ENCODE data around the gene DNAH8. TPM values are rescaled to one million over a fixed set of nuclear protein-coding genes. Genes with fewer than 3 reads are reported as not detected.

Gene DNAH8
- polyA plus RNA-seq, 3 donors = not detected

- no peaks in the 10 kb centered on the region for H3K36me3 ChIP-seq (replicated peaks in 1 of 2; ENCODE audit: control insufficient read depth in 1 of 2, insufficient read depth in 2 of 2, low read length in 2 of 2)
- H3K4me3 ChIP-seq (replicated peaks in 1 of 3; ENCODE audit: low read depth in 2 of 3, low read length in 3 of 3) = no peak overlapping the region
- DNase-seq = no peak
- H3K4me3 Mint-ChIP-seq = no peak overlapping the region
- H2AFZ ChIP-seq (ENCODE audit: insufficient read depth, low read depth, low read length, poor library complexity, severe bottlenecking) = no peak overlapping the region
- TF ChIP-seq CTCF (IDR thresholded peaks at IDR 0.05) = no peak
- H3K9me3 ChIP-seq (replicated peaks in 1 of 2; ENCODE audit: control insufficient read depth in 1 of 2, insufficient read depth in 1 of 2, low read length in 2 of 2) = no peaks in the 10 kb centered on the region
- H3K4me1 Mint-ChIP-seq = no peaks in the 10 kb centered on the region
- peak overlapping the region in 1 of 7 donors; percentile 14 for H3K27ac Mint-ChIP-seq
- H3K9ac ChIP-seq (ENCODE audit: insufficient read depth, low read length, poor library complexity, severe bottlenecking) = no peak overlapping the region
- H3K4me1 ChIP-seq (ENCODE audit: control insufficient read depth in 1 of 2, insufficient read depth in 2 of 2, low read length in 2 of 2) = no peaks in the 10 kb centered on the region
- intact Hi-C loops (cut with micrococcal nuclease) = no loop called here
- H3K4me2 ChIP-seq (replicated peaks; ENCODE audit: extremely low read depth, low read length, poor library complexity, severe bottlenecking) = no peak overlapping the region
- no peaks in the 10 kb centered on the region for H3K79me2 ChIP-seq (ENCODE audit: insufficient read depth, low read length)
- no peak overlapping the region for H3K27ac ChIP-seq (ENCODE audit: low read depth in 1 of 2, low read length in 2 of 2)
- peaks cover 0 to 2% (median 0%) of the 10 kb centered on the region in 7 donors for H3K9me3 Mint-ChIP-seq
- 100% methylated on average over 1 of the region's 3 CpGs for WGBS (ENCODE audit: insufficient coverage)
- no peaks in the 10 kb centered on the region for H3K36me3 Mint-ChIP-seq
- no peaks in the 10 kb centered on the region for H3K27me3 ChIP-seq (ENCODE audit: control insufficient read depth in 2 of 2, insufficient read depth in 2 of 2, low read length in 2 of 2)
- peaks cover 2 to 10% (median 9%) of the 10 kb centered on the region in 3 donors for H3K27me3 Mint-ChIP-seq (ENCODE audit: low read depth in 3 of 3)
- no peaks in the 10 kb centered on the region for H4K20me1 ChIP-seq (ENCODE audit: insufficient read depth, low read length)
These were observed 363.6 kb downstream of the DNAH8 start for GRCh38 chr6:39078695-39079094.

DNA sequence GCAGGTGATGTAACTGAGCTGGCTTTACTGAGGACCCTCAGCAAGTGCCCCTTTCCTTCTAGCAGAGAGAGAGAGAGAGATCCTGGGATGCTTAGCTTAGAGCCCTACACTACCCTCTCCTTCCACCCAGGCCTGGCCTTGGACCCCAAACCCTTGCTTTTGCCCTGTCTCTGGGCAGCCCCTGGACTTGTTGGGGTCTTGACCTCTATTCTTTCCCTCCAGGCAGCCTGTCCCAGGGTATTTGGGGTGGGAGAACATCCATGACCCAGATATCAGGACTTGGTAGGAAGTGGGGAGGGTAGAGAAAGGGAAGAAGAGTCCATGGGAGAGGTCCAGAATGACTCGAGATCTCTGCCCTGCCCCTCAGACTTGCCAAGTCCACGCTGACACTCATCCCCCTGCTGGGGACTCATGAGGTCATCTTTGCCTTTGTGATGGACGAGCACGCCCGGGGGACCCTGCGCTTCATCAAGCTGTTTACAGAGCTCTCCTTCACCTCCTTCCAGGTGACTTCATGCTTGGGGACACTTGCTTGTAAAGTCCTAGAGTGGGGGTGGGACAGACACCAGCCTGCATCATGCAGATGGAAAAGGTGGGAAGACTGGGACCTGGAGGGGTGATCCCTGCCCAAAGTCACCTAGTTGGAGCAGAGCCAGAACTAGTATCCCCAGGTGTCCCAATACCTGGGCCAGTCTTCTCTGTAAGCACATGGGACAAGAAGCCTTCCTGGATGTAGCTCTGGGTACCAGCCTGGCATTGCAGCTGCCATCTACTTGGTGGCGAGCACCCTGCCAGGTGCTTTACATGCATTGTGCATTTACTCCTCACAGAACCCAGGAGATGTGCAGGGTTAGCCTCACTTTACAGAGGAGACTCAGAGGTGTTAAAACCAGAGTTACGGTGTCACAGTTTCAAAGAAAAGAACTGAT lies 364.4 kb downstream of the DNAH8 start:
- Histone ChIP-seq H3K4me1 (ENCODE audit: control insufficient read depth in 1 of 2, insufficient read depth in 2 of 2, low read length in 2 of 2) (no peaks in the 10 kb centered on the region), H3K4me2 (replicated peaks; ENCODE audit: extremely low read depth, low read length, poor library complexity, severe bottlenecking) (no peak overlapping the region), H3K27ac (ENCODE audit: low read depth in 1 of 2, low read length in 2 of 2) (no peak overlapping the region), H3K79me2 (ENCODE audit: insufficient read depth, low read length) (no peaks in the 10 kb centered on the region), H3K9ac (ENCODE audit: insufficient read depth, low read length, poor library complexity, severe bottlenecking) (no peak overlapping the region), H3K9me3 (replicated peaks in 1 of 2; ENCODE audit: control insufficient read depth in 1 of 2, insufficient read depth in 1 of 2, low read length in 2 of 2) (no peaks in the 10 kb centered on the region), H3K36me3 (replicated peaks in 1 of 2; ENCODE audit: control insufficient read depth in 1 of 2, insufficient read depth in 2 of 2, low read length in 2 of 2) (no peaks in the 10 kb centered on the region), H2AFZ (ENCODE audit: insufficient read depth, low read depth, low read length, poor library complexity, severe bottlenecking) (no peak overlapping the region), H4K20me1 (ENCODE audit: insufficient read depth, low read length) (no peaks in the 10 kb centered on the region), H3K27me3 (ENCODE audit: control insufficient read depth in 2 of 2, insufficient read depth in 2 of 2, low read length in 2 of 2) (no peaks in the 10 kb centered on the region), H3K4me3 (replicated peaks in 1 of 3; ENCODE audit: low read depth in 2 of 3, low read length in 3 of 3) (no peak overlapping the region)
- Mint-ChIP-seq H3K27me3 (ENCODE audit: low read depth in 3 of 3) (peaks cover 4 to 10% (median 7%) of the 10 kb centered on the region in 3 donors), H3K4me1 (no peaks in the 10 kb centered on the region), H3K9me3 (peaks cover 0 to 2% (median 0%) of the 10 kb centered on the region in 7 donors), H3K36me3 (no peaks in the 10 kb centered on the region), H3K4me3 (no peak overlapping the region), H3K27ac (peak overlapping the region in 1 of 7 donors; percentile 14)
- no peak for DNase-seq
- no peak for TF ChIP-seq CTCF (IDR thresholded peaks at IDR 0.05)
- WGBS (ENCODE audit: insufficient coverage) = 100% methylated on average over 2 of the region's 8 CpGs
- intact Hi-C loops (cut with micrococcal nuclease) = no loop called here

Small RNA genes lying within 50 kb of the gene (small RNA-seq; reads per million reads assigned to genes)
- not detected for gene AL034345.1 (ENCODE audit: insufficient read length, low read depth)
- gene RF00393 (ENCODE audit: insufficient read length, low read depth) = not detected

Other genes starting within 250 kb of the DNAH8 start
- 1 to 10 TPM; 5.2 to 7.5 (median 6.2) TPM for gene BTBD9, start 75.4 kb upstream of the DNAH8 start, polyA plus RNA-seq
- gene GLO1, start 12.2 kb upstream of the DNAH8 start, polyA plus RNA-seq = 10 to 100 TPM; 11.4 to 68.6 (median 62.6) TPM

Data from CD14-positive monocyte (primary cell).